Activated T-cell treated with anti-CD3 and anti-CD28 coated beads, Interleukin-2, amount 50 U/mL, for 4 hours (primary cell): ENCODE data around the gene ETV1. TPM values are rescaled to one million over a fixed set of nuclear protein-coding genes. Genes with fewer than 3 reads are reported as not detected.

Experiments
- ATAC-seq, 2 donors: fragments of 200-7000 bp; cut with Tn5 transposase; one replicate each; pipeline ENCODE4 v1.10.0; 2021
- DNase-seq: peaks from one replicate; pipeline ENCODE4 v3.0.0-alpha.2; 2020
- H3K27me3 Mint-ChIP-seq: one replicate; pipeline ENCODE4 v1.8.0; 2021; ENCODE audit warnings: low read depth, mixed read lengths
- H3K36me3 Mint-ChIP-seq: one replicate; pipeline ENCODE4 v1.8.0; 2022; ENCODE audit warnings: mixed read lengths; ENCODE audit not compliant: insufficient read depth
- H3K4me1 Mint-ChIP-seq: one replicate; pipeline ENCODE4 v1.8.0; 2021; ENCODE audit warnings: low read depth, mixed read lengths
- H3K4me3 Mint-ChIP-seq: one replicate; pipeline ENCODE4 v1.8.0; 2021; ENCODE audit warnings: mild to moderate bottlenecking, moderate library complexity, mixed read lengths
- H3K9me3 Mint-ChIP-seq: one replicate; pipeline ENCODE4 v1.8.0; 2021; ENCODE audit warnings: mixed read lengths
- total RNA-seq, 3 donors: library from RNA; stranded (reverse); gene quantifications; one replicate each; pipeline ENCODE4 v1.2.1, GENCODE V29; 2021

The ETV1 gene
- total RNA-seq, 3 donors from 2014 or later, result 0.11 to 0.16 TPM; not detected in 1

GRCh38 chr7:13898957-13899670, 90.4 kb downstream of the ETV1 start:
- Mint-ChIP-seq H3K4me1 (no peaks in the 10 kb centered on the region), H3K27me3 (no peaks in the 10 kb centered on the region), H3K36me3 (no peaks in the 10 kb centered on the region), H3K4me3 (no peak overlapping the region), H3K9me3 (no peaks in the 10 kb centered on the region)
- DNase-seq (no peak), ATAC-seq (no peak)

DNA sequence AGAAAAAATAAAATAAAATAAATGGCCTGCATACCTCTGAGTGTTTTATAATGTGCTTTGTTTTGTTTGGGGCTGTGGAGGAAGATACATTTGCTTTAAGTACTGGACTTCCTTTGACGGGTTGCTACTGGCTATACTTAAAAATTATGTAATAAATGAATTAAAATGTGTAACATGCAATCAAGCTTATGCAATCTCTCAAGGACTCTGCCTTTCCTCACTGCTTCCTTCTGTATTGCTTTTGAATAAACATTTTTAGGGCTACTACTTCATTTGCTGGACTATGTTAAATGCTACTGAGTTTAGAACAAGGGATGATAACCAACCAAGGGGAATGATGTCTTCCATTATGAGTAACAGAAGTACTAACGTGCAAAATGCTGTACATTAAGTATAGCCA, 91.6 kb downstream of the ETV1 start:
- DNase-seq, result no peak
- no peaks in the 10 kb centered on the region for H3K9me3 Mint-ChIP-seq
- no peak for ATAC-seq
- no peaks in the 10 kb centered on the region for H3K36me3 Mint-ChIP-seq
- no peaks in the 10 kb centered on the region for H3K4me1 Mint-ChIP-seq
- H3K27me3 Mint-ChIP-seq, result no peaks in the 10 kb centered on the region
- H3K4me3 Mint-ChIP-seq, result no peak overlapping the region

DNA sequence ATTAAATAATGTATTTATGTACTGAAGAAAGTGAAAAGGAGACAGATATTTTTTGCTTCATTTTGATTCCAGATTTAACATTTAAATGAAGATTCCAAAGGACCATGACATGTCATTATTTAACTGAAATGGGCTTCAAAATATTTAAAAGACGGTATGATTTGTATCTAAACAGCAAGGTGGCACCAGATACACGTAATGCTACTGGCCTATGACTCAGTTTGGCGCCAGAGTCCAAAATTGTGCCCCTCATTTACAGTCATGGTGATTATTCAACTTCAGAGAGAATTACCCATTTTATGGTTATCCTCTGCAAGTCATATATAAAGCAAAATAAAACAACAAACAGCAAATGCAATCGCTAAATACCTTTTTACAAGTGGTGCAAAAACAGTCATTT, 94.5 kb downstream of the ETV1 start:
- no peak for DNase-seq
- no peaks in the 10 kb centered on the region for H3K4me1 Mint-ChIP-seq
- no peak for ATAC-seq
- H3K27me3 Mint-ChIP-seq, result no peaks in the 10 kb centered on the region
- no peak overlapping the region for H3K4me3 Mint-ChIP-seq
- H3K36me3 Mint-ChIP-seq, result no peaks in the 10 kb centered on the region
- no peaks in the 10 kb centered on the region for H3K9me3 Mint-ChIP-seq

DNA sequence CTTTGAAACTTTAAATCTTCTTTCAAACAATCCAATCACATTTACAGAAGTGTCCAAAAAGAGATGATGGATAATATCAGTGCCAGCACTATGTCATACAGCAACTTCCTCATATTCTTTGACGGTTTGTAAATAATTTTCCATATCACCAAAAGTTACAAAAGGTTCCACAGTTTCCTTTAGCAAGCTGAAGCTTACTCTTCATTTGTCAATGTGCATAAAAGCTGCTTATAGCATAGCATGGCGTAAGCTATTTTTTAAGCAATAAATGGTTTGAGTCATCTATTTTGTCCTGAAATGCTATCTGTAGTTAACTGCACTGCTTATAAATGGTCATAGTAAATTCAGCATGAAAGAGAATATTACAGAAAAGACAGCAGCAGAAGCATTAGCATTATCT, 95.1 kb downstream of the ETV1 start:
- no peak overlapping the region for H3K4me3 Mint-ChIP-seq
- DNase-seq (no peak), ATAC-seq (no peak)
- no peaks in the 10 kb centered on the region for H3K27me3 Mint-ChIP-seq
- H3K36me3 Mint-ChIP-seq, result no peaks in the 10 kb centered on the region
- H3K4me1 Mint-ChIP-seq, result no peaks in the 10 kb centered on the region
- no peaks in the 10 kb centered on the region for H3K9me3 Mint-ChIP-seq

DNA sequence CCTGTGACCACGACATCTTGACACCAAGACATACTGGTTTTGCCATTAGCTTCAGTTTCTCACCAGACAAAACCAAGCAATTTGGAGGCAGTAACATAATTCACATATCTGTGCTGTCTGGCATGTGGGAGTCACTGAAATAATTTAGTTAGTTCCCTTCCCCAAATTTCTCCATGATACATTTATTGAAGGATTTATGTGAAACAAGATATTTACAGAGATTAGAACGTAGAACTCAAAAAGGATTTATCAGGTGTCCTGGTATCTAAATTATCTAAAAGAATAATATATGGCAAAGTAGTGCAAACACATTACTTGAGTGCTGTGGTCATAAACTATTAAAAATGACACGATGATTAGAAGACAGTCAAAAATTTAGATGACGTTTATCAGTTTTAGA, 98.7 kb downstream of the ETV1 start:
- ATAC-seq (no peak), DNase-seq (no peak)
- Mint-ChIP-seq H3K27me3 (no peaks in the 10 kb centered on the region), H3K4me1 (no peaks in the 10 kb centered on the region), H3K9me3 (no peaks in the 10 kb centered on the region), H3K4me3 (no peak overlapping the region), H3K36me3 (no peaks in the 10 kb centered on the region)

GRCh38 chr7:13886356-13886755, 103.1 kb downstream of the ETV1 start:
- DNase-seq, result no peak
- H3K36me3 Mint-ChIP-seq, result no peaks in the 10 kb centered on the region
- ATAC-seq, result no peak
- H3K9me3 Mint-ChIP-seq, result no peaks in the 10 kb centered on the region
- H3K4me3 Mint-ChIP-seq, result no peak overlapping the region
- H3K4me1 Mint-ChIP-seq, result no peaks in the 10 kb centered on the region
- no peaks in the 10 kb centered on the region for H3K27me3 Mint-ChIP-seq

- Mint-ChIP-seq H3K9me3 (no peaks in the 10 kb centered on the region), H3K27me3 (no peaks in the 10 kb centered on the region), H3K4me3 (no peak overlapping the region), H3K36me3 (no peaks in the 10 kb centered on the region), H3K4me1 (no peaks in the 10 kb centered on the region)
- DNase-seq, result no peak
- ATAC-seq, result no peak
Observed at GRCh38 chr7:13882051-13882450, 107.4 kb downstream of the ETV1 start.

DNA sequence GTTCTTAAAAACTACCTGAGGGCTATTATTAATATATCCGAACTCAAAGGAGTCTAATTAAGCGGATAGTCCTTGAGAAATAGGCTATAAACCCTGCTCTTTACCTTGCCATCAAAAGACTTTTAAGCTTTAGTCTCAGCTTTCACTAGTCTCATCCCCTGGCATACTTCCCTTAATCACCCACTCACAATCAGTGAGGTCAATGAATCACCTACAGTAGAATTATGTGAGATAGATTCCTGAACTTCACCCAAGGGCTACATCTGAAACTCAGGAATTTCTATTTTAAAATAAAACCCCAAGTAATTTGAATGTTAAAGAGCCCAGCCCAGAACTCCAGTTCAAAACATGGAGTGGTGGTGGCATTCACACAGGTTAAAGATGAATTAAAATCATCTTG, 108.7 kb downstream of the ETV1 start:
- Mint-ChIP-seq H3K9me3 (no peaks in the 10 kb centered on the region), H3K36me3 (no peaks in the 10 kb centered on the region), H3K27me3 (no peaks in the 10 kb centered on the region), H3K4me1 (no peaks in the 10 kb centered on the region), H3K4me3 (no peak overlapping the region)
- DNase-seq (no peak), ATAC-seq (no peak)

- H3K9me3 Mint-ChIP-seq, result no peaks in the 10 kb centered on the region
- no peak for ATAC-seq
- DNase-seq, result no peak
Observed at GRCh38 chr7:13879994-13880686, 109.3 kb downstream of the ETV1 start.

DNA sequence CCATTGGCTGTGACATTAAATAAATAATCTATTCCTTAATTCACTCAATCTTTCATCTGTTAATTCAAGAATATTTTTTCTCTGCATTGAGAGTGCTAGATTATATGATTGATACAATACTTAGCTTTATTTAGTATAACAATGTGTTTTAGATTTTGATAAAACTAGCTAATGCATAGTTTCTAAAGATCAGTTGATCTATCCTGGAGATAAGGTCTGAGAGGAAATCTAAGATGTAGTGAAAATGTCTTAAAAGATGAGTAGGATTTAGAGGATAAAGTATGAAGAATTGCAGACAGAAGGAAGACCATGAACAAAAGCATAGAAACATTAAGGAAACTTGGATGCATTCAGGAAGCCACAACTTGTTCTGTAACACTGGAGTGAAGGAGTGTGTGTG, 110.3 kb downstream of the ETV1 start:
- no peak for DNase-seq
- Mint-ChIP-seq H3K4me3 (no peak overlapping the region), H3K36me3 (no peaks in the 10 kb centered on the region), H3K27me3 (no peaks in the 10 kb centered on the region), H3K4me1 (peaks cover 7% of the 10 kb centered on the region), H3K9me3 (no peaks in the 10 kb centered on the region)
- no peak for ATAC-seq

More at GRCh38 chr7:13879994-13880686, 109.3 kb downstream of the ETV1 start:
- H3K4me1 Mint-ChIP-seq, result peaks cover 2% of the 10 kb centered on the region
- H3K27me3 Mint-ChIP-seq, result no peaks in the 10 kb centered on the region
- no peaks in the 10 kb centered on the region for H3K36me3 Mint-ChIP-seq
- H3K4me3 Mint-ChIP-seq, result no peak overlapping the region

DNA sequence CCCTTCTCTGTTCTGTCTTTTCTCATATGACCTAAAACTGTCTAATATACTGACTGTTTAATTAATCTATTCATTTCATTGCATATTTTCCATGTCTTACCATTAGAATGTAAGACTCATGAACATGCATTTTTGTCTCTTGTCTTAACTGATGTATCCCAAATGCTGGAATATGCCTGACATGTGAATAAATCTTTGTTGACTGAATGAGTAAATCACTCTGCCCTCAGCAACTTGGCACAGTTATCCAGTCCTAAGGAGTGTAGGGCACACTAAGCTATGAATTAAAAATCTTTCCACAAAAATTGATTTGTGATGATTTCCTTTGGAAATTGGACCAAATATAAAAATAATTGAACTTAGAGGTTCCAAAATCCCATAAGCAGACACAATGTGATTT, 111.3 kb downstream of the ETV1 start:
- no peak overlapping the region for H3K4me3 Mint-ChIP-seq
- no peak for DNase-seq
- no peak for ATAC-seq
- no peaks in the 10 kb centered on the region for H3K9me3 Mint-ChIP-seq
- H3K27me3 Mint-ChIP-seq, result no peaks in the 10 kb centered on the region
- H3K36me3 Mint-ChIP-seq, result no peaks in the 10 kb centered on the region
- peaks cover 8% of the 10 kb centered on the region for H3K4me1 Mint-ChIP-seq

DNA sequence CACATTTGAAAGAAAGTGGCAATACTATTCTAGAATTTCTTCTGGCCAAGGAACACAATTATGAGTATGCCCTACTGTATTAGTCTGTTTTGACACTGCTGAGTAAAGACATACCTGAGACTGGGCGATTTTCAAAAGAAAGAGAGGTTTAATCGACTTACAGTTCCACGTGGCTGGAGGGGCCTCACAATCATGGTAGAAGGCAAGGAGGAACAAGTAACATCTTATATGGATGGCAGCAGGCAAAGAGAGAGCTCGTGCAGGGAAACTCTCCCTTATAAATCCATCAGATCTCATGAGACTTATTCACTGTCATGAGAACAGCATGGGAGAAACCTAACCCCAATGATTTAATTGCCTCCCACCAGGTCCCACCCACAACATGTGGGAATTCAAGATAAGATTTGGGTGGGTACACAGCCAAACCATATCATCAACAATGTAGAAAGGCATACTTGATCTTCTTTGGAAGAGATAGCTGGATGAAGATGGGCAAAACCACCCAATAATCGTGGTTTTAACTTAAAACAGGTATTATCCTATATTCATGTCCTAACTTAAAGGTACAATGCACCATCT, 113.9 kb downstream of the ETV1 start:
- H3K36me3 Mint-ChIP-seq, result no peaks in the 10 kb centered on the region
- peaks cover 8% of the 10 kb centered on the region for H3K4me1 Mint-ChIP-seq
- no peak for ATAC-seq
- DNase-seq, result no peak
- H3K4me3 Mint-ChIP-seq, result no peak overlapping the region
- no peaks in the 10 kb centered on the region for H3K27me3 Mint-ChIP-seq
- H3K9me3 Mint-ChIP-seq, result no peaks in the 10 kb centered on the region

DNA sequence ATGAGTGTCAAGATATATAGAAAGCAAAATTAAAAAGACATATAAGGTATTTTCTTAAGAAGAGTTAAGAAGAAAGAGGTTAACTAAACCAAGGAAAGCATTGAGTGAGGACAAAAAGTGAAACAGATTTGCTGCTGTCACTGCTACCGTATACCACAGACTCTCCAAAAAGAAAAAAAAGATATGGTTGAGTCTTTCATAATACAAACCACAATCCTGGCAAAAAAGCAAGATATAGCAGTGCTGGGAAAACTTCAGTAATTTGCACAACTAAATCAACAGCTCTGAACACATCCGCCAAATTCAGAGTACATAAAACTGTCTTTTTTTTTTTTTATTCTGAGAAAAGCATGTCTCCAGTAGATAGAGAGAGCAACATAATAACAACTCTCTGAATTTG, 114.7 kb downstream of the ETV1 start:
- ATAC-seq, result no peak
- Mint-ChIP-seq H3K27me3 (no peaks in the 10 kb centered on the region), H3K4me3 (no peak overlapping the region), H3K36me3 (no peaks in the 10 kb centered on the region), H3K9me3 (no peaks in the 10 kb centered on the region), H3K4me1 (peaks cover 8% of the 10 kb centered on the region)
- no peak for DNase-seq

DNA sequence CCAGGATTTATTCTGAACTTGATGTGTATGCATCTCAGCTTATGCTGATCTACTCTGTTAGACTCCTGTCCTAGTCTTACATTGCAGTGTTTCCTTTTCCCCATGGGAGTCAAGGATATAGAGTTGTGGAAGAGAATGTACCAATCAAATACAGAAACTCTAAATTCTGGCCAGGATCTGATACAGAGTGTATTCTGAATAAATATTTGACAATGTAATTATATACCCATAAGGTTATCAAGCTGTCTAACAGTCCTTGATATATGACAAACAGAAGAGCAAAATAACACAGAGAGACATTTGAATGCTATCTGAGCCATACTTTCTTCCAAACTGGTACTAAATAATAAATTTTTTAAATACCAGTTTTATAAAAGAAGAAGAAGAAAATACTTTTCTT, 116.8 kb downstream of the ETV1 start:
- Mint-ChIP-seq H3K9me3 (no peaks in the 10 kb centered on the region), H3K4me1 (peaks cover 8% of the 10 kb centered on the region), H3K4me3 (no peak overlapping the region), H3K27me3 (no peaks in the 10 kb centered on the region), H3K36me3 (no peaks in the 10 kb centered on the region)
- ATAC-seq (no peak), DNase-seq (no peak)

GRCh38 chr7:13871008-13871407, 118.5 kb downstream of the ETV1 start:
- no peak for ATAC-seq
- H3K27me3 Mint-ChIP-seq, result no peaks in the 10 kb centered on the region
- peaks cover 8% of the 10 kb centered on the region for H3K4me1 Mint-ChIP-seq
- H3K4me3 Mint-ChIP-seq, result no peak overlapping the region
- no peaks in the 10 kb centered on the region for H3K36me3 Mint-ChIP-seq
- no peak for DNase-seq
- no peaks in the 10 kb centered on the region for H3K9me3 Mint-ChIP-seq
